ENCODE measurements around the gene SLC30A5. TPM values are rescaled to one million over a fixed set of nuclear protein-coding genes. Genes with fewer than 3 reads are reported as not detected.

The SLC30A5 gene
- total RNA-seq, 1 experiment from 2014 or later, result 50.0 TPM

GRCh38 chr5:69091771-69092170 is 2.0 kb upstream of the SLC30A5 start:
- Histone ChIP-seq H2AFZ (ENCODE audit: low read depth, low read length, poor library complexity, severe bottlenecking) (no peak overlapping the region), H3K4me1 (ENCODE audit: control insufficient read depth in 1 of 2, insufficient read depth in 2 of 2, low read length in 2 of 2) (peaks cover 0 to 14% of the 10 kb centered on the region in 2 experiments; a peak in 1 of 4 replicates), H3K36me3 (ENCODE audit: control insufficient read depth in 1 of 2, insufficient read depth in 2 of 2, low read length in 2 of 2) (peaks cover 0 to 3% of the 10 kb centered on the region in 2 experiments; a peak in 1 of 4 replicates), H3K27ac (ENCODE audit: low read depth, low read length) (no peak overlapping the region), H3K4me3 (replicated peaks in 1 of 2; ENCODE audit: low read depth in 1 of 2, low read length in 2 of 2) (no peak overlapping the region), H3K4me2 (ENCODE audit: low read length) (no peak overlapping the region), H3K9me3 (ENCODE audit: control insufficient read depth in 1 of 2, insufficient read depth in 1 of 2, low read depth in 1 of 2, low read length in 2 of 2) (no peaks in the 10 kb centered on the region), H3K9ac (ENCODE audit: low read length) (no peak overlapping the region), H3K27me3 (ENCODE audit: insufficient read depth, low read length) (no peaks in the 10 kb centered on the region), H3K79me2 (ENCODE audit: insufficient read depth, low read length) (peaks cover 29% of the 10 kb centered on the region), H4K20me1 (ENCODE audit: insufficient read depth) (no peaks in the 10 kb centered on the region), H3K9me2 (ENCODE audit: insufficient read depth) (no peaks in the 10 kb centered on the region)
- ATAC-seq (no peak), DNase-seq (ENCODE audit: low read depth, low spot score) (no peak)
- no TSS peak for BruUV-seq (replicated peaks)
- POLR2A ChIA-PET, result no interaction called here
- RAD21 ChIA-PET (ENCODE audit: low non-redundant PET in 1 of 2, low total read pairs in 2 of 2, uncharacterized antibody in 2 of 2, unreplicated experiment in 2 of 2), result no interaction called here
- CTCF ChIA-PET, result no interaction called here
- no peak for TF ChIP-seq YY1 (IDR thresholded peaks at IDR 0.05; ENCODE audit: extremely low read depth, insufficient replicate concordance, low read depth, low read length)
- TF ChIP-seq ATF3 (IDR thresholded peaks at IDR 0.05), result no peak
- TF ChIP-seq ELF1 (IDR thresholded peaks at IDR 0.05; ENCODE audit: borderline replicate concordance, low read depth), result no peak
- no peak for TF ChIP-seq CBX3 (IDR thresholded peaks at IDR 0.05; ENCODE audit: low read depth)
- no peak for TF ChIP-seq MAX (IDR thresholded peaks at IDR 0.05)
- TF ChIP-seq SIN3A (IDR thresholded peaks at IDR 0.05; ENCODE audit: low read depth), result no peak
- no peak for TF ChIP-seq POLR2AphosphoS5 (IDR thresholded peaks at IDR 0.05; ENCODE audit: low read depth, low read length)
- no peak for TF ChIP-seq JUND (IDR thresholded peaks at IDR 0.05)
- TF ChIP-seq TCF7L2 (IDR thresholded peaks at IDR 0.05; ENCODE audit: borderline replicate concordance, extremely low read depth, insufficient read depth, insufficient read length), result no peak
- no peak for TF ChIP-seq CTCF (IDR thresholded peaks at IDR 0.05 in 2 of 3, conservative IDR thresholded peaks at IDR 0.05 in 1 of 3; ENCODE audit: borderline replicate concordance in 1 of 3, insufficient read depth in 1 of 3, low read depth in 2 of 3, low read length in 2 of 3)
- no peak for TF ChIP-seq POLR2A (IDR thresholded peaks at IDR 0.05; ENCODE audit: borderline replicate concordance, extremely low read depth, insufficient read depth, insufficient read length)
- no peak for TF ChIP-seq RAD21 (IDR thresholded peaks at IDR 0.05; ENCODE audit: low read depth)
- TF ChIP-seq ZNF274 (IDR thresholded peaks at IDR 0.05; ENCODE audit: low read depth, low read length), result no peak
- no peak for TF ChIP-seq SP1 (IDR thresholded peaks at IDR 0.05; ENCODE audit: low read depth)
- TF ChIP-seq CEBPB (IDR thresholded peaks at IDR 0.05; ENCODE audit: low read depth), result no peak
- no peak for TF ChIP-seq ZBTB33 (IDR thresholded peaks at IDR 0.05; ENCODE audit: extremely low read depth, insufficient replicate concordance, low read length)
- intact Hi-C loops (cut with micrococcal nuclease), result loop anchor here (2.0 to 10.0 kb wide), 3 partner anchors 49 to 303 kb away; a partner anchor contains a TSS
